NCI-H187 treated with DMSO at 0.1 percent for 48 hours (cell line): ENCODE data around the gene KRTAP22-2.

Experiments used
- DNase-seq: peaks from one replicate; lab custom pipeline; 2025; lab: John Stamatoyannopoulos, UW

The KRTAP22-2 gene

DNA sequence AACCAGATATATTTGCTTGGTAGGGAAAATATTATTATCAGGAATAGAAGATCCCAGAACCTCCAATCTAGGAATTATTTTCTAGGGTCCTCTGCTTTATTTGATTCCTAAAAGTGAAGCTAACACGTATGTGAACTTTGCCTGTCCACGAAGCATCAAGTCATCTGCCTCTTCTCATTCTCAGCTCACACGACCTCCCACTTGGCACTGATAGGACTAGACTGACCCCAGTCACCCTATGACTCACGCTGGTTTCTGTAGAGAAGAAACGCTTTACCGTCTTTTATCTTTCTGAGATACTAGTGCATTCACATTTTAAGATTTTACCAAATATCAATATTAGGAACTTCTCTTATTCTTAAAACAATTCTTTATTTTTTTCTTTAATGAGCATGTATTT, 27.1 kb downstream of the KRTAP22-2 start:
- DNase-seq: no peak

DNA sequence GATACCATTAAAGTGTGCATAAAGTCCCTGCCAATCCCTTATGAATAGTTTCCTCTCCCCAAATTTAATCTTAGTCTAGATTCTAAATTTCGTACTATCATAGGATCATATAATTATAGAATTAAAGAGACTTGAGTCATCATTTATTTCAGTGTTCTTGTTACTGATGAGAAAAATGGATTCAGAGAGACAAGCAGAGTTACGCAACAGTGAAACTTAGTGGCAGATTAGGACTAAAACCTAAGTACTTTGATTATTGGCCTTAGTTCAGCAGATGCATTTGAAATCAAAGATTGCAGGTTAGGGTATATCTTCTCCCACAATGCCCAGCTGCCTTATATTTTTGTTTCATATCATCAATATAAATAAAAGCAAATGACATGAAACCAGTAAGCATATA, 28.2 kb downstream of the KRTAP22-2 start:
- DNase-seq: no peak

- no peak for DNase-seq
These were observed 28.8 kb downstream of the KRTAP22-2 start, which contains the start of gene KRTAP19-7 for GRCh38 chr21:30561264-30561895. Gene KRTAP19-7, minus strand, starts transcription at chr21:30561314. Its CDS starts 25 bp downstream, at chr21:30561289.

- no peak for DNase-seq
These were observed 35.1 kb downstream of the KRTAP22-2 start for GRCh38 chr21:30555095-30555494.

GRCh38 chr21:30552782-30553181, 37.4 kb downstream of the KRTAP22-2 start:
- DNase-seq: no peak

- DNase-seq: no peak
These were observed 48.4 kb downstream of the KRTAP22-2 start, which contains the start of gene KRTAP19-6 for GRCh38 chr21:30541764-30542163. Gene KRTAP19-6, minus strand, starts transcription at chr21:30541864. Its CDS starts 31 bp downstream, at chr21:30541833.
